ENCODE results near the gene HOXD9. TPM values are rescaled to one million over a fixed set of nuclear protein-coding genes. Genes with fewer than 3 reads are reported as not detected.

HOXD9 gene
- total RNA-seq, 4 donors from 2014 or later: 0.83 to 3.9 (median 2.3) TPM

GRCh38 chr2:176136374-176137251 lies 14.1 kb downstream of the HOXD9 start:
- no peak for TF ChIP-seq CTCF (IDR thresholded peaks at IDR 0.05)
- no peak for TF ChIP-seq POLR2A (IDR thresholded peaks at IDR 0.05)
- Histone ChIP-seq H3K4me3 (replicated peaks in 1 of 3) (peak overlapping the region in 1 of 3 donors; percentile 31), H3K27me3 (peaks cover 76% of the 10 kb centered on the region), H3K27ac (peak overlapping the region in 2 of 3 donors; percentile 46 to 69), H3K4me1 (peaks cover 0 to 21% of the 10 kb centered on the region in 2 donors), H3K9me3 (no peaks in the 10 kb centered on the region), H3K36me3 (no peaks in the 10 kb centered on the region)
- 4 to 6% methylated on average over 18 to 50 of the region's 71 CpGs for WGBS, 2 donors
- intact Hi-C loops (cut with DNase I): no loop called here
- DNase-seq: no peak

DNA sequence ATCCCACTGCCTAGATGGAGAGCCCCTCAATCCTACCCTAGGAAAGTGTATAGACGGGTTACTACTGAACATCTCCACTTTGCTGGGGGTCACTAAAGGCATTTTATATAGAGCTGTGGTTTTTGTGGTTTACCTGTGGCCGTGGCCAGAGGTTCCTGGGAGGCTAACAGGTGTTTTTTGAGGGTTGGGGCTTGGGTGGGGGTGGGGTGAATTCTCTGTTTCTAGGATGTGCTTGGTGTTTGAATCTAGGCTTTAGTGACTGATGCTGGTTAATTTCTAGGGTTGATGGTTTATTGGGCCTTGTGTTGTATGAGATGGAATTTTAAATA lies 14.7 kb downstream of the HOXD9 start:
- H3K4me1 ChIP-seq: peaks cover 0 to 21% of the 10 kb centered on the region in 2 donors
- DNase-seq: no peak
- peak overlapping the region in 1 of 3 donors; percentile 31 for H3K4me3 ChIP-seq (replicated peaks in 1 of 3)
- TF ChIP-seq CTCF (IDR thresholded peaks at IDR 0.05) (no peak), POLR2A (IDR thresholded peaks at IDR 0.05) (no peak)
- no peaks in the 10 kb centered on the region for H3K9me3 ChIP-seq
- no peaks in the 10 kb centered on the region for H3K36me3 ChIP-seq
- intact Hi-C loops (cut with DNase I): no loop called here
- H3K27ac ChIP-seq: peak overlapping the region in 1 of 3 donors; percentile 69
- 20 to 34% methylated on average over 2 of the region's 2 CpGs for WGBS, 2 donors
- peaks cover 73% of the 10 kb centered on the region for H3K27me3 ChIP-seq

- Histone ChIP-seq H3K36me3 (no peaks in the 10 kb centered on the region), H3K4me1 (peaks cover 0 to 21% of the 10 kb centered on the region in 2 donors), H3K9me3 (no peaks in the 10 kb centered on the region), H3K27me3 (peaks cover 66% of the 10 kb centered on the region), H3K27ac (peak overlapping the region in 1 of 3 donors; percentile 69), H3K4me3 (replicated peaks in 1 of 3) (no peak overlapping the region)
- 38 to 44% methylated on average over 8 of the region's 8 CpGs for WGBS, 2 donors
- intact Hi-C loops (cut with DNase I): no loop called here
- DNase-seq: no peak
- no peak for TF ChIP-seq CTCF (IDR thresholded peaks at IDR 0.05)
- no peak for TF ChIP-seq POLR2A (IDR thresholded peaks at IDR 0.05)
Measured at GRCh38 chr2:176137906-176138305, 15.4 kb downstream of the HOXD9 start.

DNA sequence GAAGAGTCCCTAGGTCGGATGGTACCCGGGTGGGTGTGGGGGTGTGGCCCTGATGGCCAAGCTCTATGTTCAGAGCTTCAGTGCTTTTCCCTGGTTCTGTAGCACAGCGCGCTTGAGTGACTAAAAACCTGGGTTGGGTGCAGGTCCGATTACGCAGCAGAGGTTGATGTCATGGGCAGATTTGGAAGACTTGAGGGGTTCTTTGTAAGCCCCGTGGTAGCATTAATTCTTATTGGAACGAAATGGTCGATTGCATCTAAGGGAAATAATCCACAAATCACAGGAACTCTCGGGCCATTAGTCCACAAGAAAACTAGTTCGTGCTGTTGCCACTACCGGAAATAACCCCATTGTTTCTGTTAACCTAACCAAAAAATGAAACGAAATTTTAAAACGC lies 16.0 kb downstream of the HOXD9 start:
- Histone ChIP-seq H3K4me1 (peaks cover 0 to 21% of the 10 kb centered on the region in 2 donors), H3K9me3 (no peaks in the 10 kb centered on the region), H3K36me3 (no peaks in the 10 kb centered on the region), H3K4me3 (replicated peaks in 1 of 3) (no peak overlapping the region), H3K27ac (no peak overlapping the region), H3K27me3 (peaks cover 60% of the 10 kb centered on the region)
- TF ChIP-seq CTCF (IDR thresholded peaks at IDR 0.05) (no peak), POLR2A (IDR thresholded peaks at IDR 0.05) (no peak)
- WGBS, 2 donors: 18 to 19% methylated on average over 14 of the region's 14 CpGs
- intact Hi-C loops (cut with DNase I): no loop called here
- DNase-seq: no peak

DNA sequence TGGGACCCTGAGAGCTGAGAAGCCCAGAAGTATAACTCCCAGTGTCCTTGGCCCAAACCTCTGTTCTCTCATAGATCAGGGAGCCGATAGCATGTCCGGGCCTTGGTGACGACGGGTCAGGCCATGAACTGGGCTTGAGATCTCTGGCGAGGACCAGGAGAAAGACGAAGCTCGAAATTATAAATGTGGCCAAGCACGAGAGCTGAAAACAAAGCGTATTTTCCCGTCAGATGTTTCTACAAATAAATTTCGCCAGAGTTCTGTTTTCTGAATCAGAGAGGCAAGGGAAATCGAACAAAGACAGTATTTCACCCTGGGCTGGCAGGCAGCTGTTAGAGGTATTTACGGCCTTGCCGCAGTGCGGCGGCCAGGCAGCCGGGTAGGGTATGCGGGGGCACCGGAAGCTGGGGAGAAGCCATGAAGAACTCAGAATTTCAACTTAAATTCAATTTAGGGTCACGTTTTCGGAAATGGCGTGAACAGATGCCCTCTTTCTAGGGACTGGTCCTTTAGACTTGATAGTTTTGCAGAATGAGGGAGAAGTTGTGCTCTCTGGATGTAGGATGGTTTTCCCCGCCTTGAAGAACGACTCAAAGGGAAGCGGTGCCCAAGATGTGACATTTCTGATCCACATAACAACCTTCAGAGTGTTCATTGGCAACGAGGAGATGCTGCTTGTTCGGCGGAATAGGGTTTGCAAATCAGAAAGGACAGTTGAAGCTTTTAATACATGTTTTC lies 16.6 kb downstream of the HOXD9 start:
- H3K27ac ChIP-seq: peak overlapping the region in 1 of 3 donors; percentile 21
- WGBS, 2 donors: 21 to 29% methylated on average over 28 of the region's 28 CpGs
- peaks cover 58% of the 10 kb centered on the region for H3K27me3 ChIP-seq
- intact Hi-C loops (cut with DNase I): no loop called here
- no peaks in the 10 kb centered on the region for H3K9me3 ChIP-seq
- no peaks in the 10 kb centered on the region for H3K36me3 ChIP-seq
- no peak for DNase-seq
- no peak overlapping the region for H3K4me3 ChIP-seq (replicated peaks in 1 of 3)
- H3K4me1 ChIP-seq: peaks cover 0 to 21% of the 10 kb centered on the region in 2 donors
- no peak for TF ChIP-seq CTCF (IDR thresholded peaks at IDR 0.05)
